HepG2 (cell line): ENCODE results near the gene SSC5D.

Source experiments
- CTCF ChIP-seq: sonication (generic); formaldehyde crosslinking; IDR thresholded peaks from 2 replicates; pipeline ENCODE4 v1.5.0; 2020; ENCODE audit warnings: mild to moderate bottlenecking, missing genetic modification reagents, moderate library complexity
- ELF1 ChIP-seq: sonication (generic); formaldehyde crosslinking; IDR thresholded peaks from 2 replicates; pipeline ENCODE4 v1.4.0; 2020; ENCODE audit warnings: missing genetic modification reagents
- HCFC1 ChIP-seq: fragments of 150-350 bp; IDR thresholded peaks from 2 replicates; pipeline ENCODE4 v1.6.1; 2014; ENCODE audit warnings: low read depth, low read length
- KLF9 ChIP-seq: IDR thresholded peaks from 2 replicates; pipeline ENCODE4 v1.6.1; 2016; ENCODE audit warnings: low read depth
- MAFK ChIP-seq, 2 experiments: IDR thresholded peaks in 1 of 2; conservative IDR thresholded peaks in 1 of 2; 2 replicates each; pipeline ENCODE4 v1.6.1; 2011; ENCODE audit warnings: improper control_type of control experiment in 2 of 2, low read length in 2 of 2
- PTBP1 ChIP-seq: fragments of 200-400 bp; formaldehyde crosslinking; IDR thresholded peaks from 2 replicates; pipeline ENCODE4 v1.6.1; 2018; ENCODE audit warnings: low read length, low read depth; ENCODE audit not compliant: poor library complexity, severe bottlenecking
- SRSF4 ChIP-seq: fragments of 200-400 bp; formaldehyde crosslinking; IDR thresholded peaks from one replicate; pipeline ENCODE4 v1.6.1; 2018; ENCODE audit warnings: mild to moderate bottlenecking, low read depth, low read length, moderate library complexity; ENCODE audit not compliant: poor library complexity, severe bottlenecking
- UBTF ChIP-seq: sonication (generic); formaldehyde crosslinking; IDR thresholded peaks from 2 replicates; pipeline ENCODE4 v1.4.0; 2020; ENCODE audit warnings: mild to moderate bottlenecking, missing genetic modification reagents
- ZNF687 ChIP-seq: sonication (generic); formaldehyde crosslinking; IDR thresholded peaks from 2 replicates; pipeline ENCODE4 v1.5.1; 2020; ENCODE audit warnings: mild to moderate bottlenecking, missing genetic modification reagents, moderate library complexity
- ZNF878 ChIP-seq: sonication (generic); formaldehyde crosslinking; IDR thresholded peaks from 2 replicates; pipeline ENCODE4 v1.8.1; 2023; ENCODE audit warnings: mild to moderate bottlenecking, missing genetic modification reagents, moderate library complexity
- TF ChIP-seq, protein P1 (sequence below): sonication (generic); formaldehyde crosslinking; IDR thresholded peaks from 2 replicates; pipeline ENCODE4 v1.8.1; 2023; ENCODE audit warnings: missing genetic modification reagents, inconsistent platforms, borderline replicate concordance

- TF ChIP-seq UBTF (CRISPR knock-in tag) (no peak), MAFK (conservative IDR thresholded peaks at IDR 0.05 in 1 of 2, IDR thresholded peaks at IDR 0.05 in 1 of 2; ENCODE audit: low read length in 2 of 2) (no peak), ELF1 (CRISPR knock-in tag) (no peak), HCFC1 (no peak), PTBP1 (no peak), KLF9 (CRISPR knock-in tag) (no peak), ZNF878 (no peak), ZNF687 (CRISPR knock-in tag) (peak; percentile 21; the same call in 1 of the 2 replicates), SRSF4 (no peak), CTCF (CRISPR knock-in tag) (0 out of 2 replicates have a peak, but pooled peaks have one; percentile 20)
- TF ChIP-seq, protein P1, sequence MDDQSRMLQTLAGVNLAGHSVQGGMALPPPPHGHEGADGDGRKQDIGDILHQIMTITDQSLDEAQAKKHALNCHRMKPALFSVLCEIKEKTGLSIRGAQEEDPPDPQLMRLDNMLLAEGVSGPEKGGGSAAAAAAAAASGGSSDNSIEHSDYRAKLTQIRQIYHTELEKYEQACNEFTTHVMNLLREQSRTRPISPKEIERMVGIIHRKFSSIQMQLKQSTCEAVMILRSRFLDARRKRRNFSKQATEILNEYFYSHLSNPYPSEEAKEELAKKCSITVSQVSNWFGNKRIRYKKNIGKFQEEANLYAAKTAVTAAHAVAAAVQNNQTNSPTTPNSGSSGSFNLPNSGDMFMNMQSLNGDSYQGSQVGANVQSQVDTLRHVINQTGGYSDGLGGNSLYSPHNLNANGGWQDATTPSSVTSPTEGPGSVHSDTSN (CRISPR knock-in tag): no peak
These were observed 40.6 kb upstream of the SSC5D start for GRCh38 chr19:55447421-55448174.
